ENCODE measurements around the gene NCKAP5L.

GRCh38 chr12:49800421-49801140, 27.6 kb downstream of the NCKAP5L start:
- TF ChIP-seq TAF1 (IDR thresholded peaks at IDR 0.05; ENCODE audit: borderline replicate concordance, low read depth, low read length) (no peak), POLR2AphosphoS5 (IDR thresholded peaks at IDR 0.05; ENCODE audit: low read depth, low read length) (no peak), POLR2A (IDR thresholded peaks at IDR 0.05; ENCODE audit: low read depth, low read length) (no peak)
